Raji (cell line): ENCODE results near the gene DGKD.

ENCODE experiments used
- POLR2A ChIP-seq: IDR thresholded peaks from 2 replicates; pipeline ENCODE4 v1.6.1; 2011; ENCODE audit warnings: low read depth, low read length, control low read depth; ENCODE audit not compliant: insufficient read depth

The DGKD gene

DNA sequence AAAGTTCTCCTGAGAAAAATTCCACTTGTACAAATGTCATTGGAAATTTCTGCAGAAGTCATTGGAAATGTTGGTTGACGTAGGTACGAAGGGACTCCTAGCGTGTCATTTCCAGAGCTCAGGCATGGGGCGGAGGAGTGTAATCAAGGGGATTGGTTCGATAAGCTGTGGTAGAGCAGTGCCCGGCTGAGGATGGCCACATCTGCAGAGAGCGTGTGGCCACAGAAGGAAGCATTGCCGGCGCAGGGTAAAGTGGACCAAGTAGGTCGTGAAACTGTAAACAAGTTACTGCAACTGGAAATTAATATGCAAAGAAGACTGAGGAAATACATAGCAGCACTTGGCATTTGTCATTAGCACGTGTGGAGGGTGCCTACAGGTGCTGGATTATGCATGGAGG is 101.8 kb downstream of the DGKD start:
- no peak for TF ChIP-seq POLR2A

- TF ChIP-seq POLR2A = no peak
Observed at GRCh38 chr2:233456934-233457333, 102.6 kb downstream of the DGKD start.

DNA sequence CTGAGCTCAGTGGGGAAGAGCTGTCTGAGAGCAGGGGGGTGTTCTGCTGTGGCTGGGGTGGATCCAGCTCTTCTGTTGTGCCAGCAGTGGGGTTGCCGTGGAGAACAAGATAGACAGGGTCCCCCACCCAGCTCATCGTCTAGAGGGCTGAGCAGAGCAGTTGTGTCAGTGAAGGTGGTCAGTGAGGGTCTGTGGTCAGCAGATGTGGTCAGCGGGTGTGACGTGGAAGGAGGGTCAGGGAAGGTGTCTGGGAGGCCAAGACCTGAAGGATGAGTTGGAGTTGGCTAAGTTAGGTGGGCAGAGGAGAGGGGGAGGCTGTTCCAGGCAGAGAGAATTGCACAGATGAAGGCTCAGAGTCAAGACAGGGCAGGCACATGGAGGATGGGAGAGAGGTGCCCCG is 103.1 kb downstream of the DGKD start:
- no peak for TF ChIP-seq POLR2A

- no peak for TF ChIP-seq POLR2A
Observed at GRCh38 chr2:233458031-233458610, 103.8 kb downstream of the DGKD start.

DNA sequence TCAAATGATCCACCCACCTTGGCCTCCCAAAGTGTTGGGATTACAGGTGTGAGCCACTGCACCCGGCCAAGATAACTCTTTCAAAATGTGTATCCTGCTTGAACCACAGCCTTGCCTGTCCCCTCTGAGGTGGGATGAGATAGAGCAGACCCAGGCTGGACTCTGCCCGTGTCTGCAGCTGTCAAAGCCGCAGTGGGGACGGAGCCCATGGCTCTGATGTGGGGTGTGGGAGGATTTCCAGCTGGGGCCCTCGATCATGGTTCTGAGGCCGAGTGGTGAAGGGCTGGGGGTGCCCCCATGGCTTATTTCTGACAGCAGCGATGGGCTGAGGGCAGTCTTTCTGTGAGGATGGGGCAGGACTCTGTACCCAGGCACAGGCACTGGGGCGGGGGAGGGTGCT is 104.5 kb downstream of the DGKD start:
- TF ChIP-seq POLR2A = no peak

GRCh38 chr2:233459426-233459825 is 105.1 kb downstream of the DGKD start:
- TF ChIP-seq POLR2A = no peak

- no peak for TF ChIP-seq POLR2A
Observed at GRCh38 chr2:233460726-233461441, 106.6 kb downstream of the DGKD start.

DNA sequence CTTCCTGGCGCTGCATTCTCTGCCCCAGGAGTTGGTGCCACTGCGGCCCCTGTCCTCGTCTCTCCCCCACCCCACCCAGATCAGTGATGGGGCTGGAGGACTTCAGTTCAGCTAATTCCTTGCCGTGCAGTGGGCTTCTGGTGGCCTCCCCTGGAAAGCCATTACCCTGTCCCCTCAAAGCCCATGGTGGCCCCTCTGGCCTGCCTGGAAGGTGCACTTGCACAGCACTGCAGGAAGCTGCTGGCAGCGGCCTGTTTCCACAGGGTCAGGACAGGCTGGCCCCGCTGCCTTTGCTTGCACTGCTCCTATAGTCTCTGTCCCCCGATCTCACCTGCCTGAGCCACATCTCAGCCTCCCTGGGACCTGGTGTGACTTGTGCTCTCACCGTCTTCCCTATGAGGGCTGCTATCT is 107.2 kb downstream of the DGKD start:
- no peak for TF ChIP-seq POLR2A

- TF ChIP-seq POLR2A = no peak
Observed at GRCh38 chr2:233462202-233462785, 108.0 kb downstream of the DGKD start.

DNA sequence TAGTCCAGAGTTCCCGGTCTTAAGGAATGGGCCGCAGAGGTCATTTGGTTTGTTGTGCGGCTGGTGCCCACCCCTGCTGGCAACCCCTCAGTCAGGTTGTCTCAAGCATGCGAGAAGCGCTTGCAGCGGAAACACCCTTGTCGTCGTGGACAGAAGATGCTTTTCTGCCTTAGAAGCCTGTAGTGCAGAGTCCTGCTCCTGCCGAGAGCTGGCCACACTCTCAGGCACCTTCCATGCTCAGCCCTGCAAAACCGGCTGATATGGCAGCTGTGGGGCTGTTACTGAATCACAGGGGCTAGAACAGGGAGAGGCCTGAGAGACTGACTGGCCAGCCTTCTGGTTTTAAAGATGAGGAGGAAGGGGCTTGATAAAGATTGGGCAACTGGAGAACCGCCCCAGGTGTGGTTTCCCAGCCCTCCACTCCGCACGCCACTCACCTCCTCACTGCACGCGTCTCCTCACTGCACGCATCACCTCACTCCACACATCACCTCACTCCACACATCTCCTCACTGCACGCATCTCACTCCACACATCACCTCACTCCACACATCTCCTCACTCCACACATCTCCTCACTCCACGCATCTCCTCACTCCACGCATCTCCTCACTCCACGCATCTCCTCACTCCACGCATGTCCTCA is 108.7 kb downstream of the DGKD start:
- TF ChIP-seq POLR2A = no peak

DNA sequence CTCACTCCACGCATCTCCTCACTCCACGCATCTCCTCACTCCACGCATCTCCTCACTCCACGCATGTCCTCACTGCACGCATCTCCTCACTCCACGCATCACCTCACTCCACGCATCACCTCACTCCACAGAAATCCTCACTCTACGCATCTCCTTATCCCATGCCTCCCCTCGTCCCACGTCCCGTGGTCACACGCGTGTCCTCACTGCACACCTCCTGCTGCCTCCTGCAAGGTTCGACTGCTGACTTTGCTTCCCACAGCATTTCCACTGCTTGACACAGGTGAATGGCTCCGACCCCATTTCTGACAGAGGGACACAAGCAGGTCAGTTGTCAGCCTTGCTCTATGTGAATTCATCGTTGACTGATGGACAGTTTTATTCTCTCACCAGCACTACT is 109.3 kb downstream of the DGKD start:
- TF ChIP-seq POLR2A = no peak

- no peak for TF ChIP-seq POLR2A
Observed at GRCh38 chr2:233464056-233464455, 109.8 kb downstream of the DGKD start.

GRCh38 chr2:233464531-233465240 is 110.4 kb downstream of the DGKD start:
- TF ChIP-seq POLR2A = no peak

GRCh38 chr2:233466991-233467603 is 112.8 kb downstream of the DGKD start:
- TF ChIP-seq POLR2A = no peak
